ENCODE results near the gene LDLRAD3.

The LDLRAD3 gene

DNA sequence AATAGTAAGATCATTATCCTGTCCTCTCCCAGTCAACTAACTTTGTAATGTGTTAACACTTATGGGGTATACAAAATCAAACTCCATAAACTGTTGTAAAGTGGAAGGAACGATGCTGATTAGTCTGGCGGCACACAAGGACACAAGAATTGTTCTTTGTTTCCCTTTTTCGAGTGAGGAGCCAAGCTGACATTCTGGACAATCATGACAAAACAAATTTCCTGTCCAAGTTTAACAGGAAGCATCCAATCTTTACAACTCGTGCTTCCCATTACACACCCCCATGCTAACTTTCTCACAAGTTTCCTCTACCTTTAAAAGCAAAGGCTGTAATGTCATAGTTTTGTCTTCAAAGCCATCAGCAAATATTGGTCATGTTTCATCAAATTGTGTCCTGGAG, 20.4 kb upstream of the LDLRAD3 start:
- DNase-seq (no peak), ATAC-seq (ENCODE audit: insufficient read depth, low read depth) (no peak)
- H3K9ac ChIP-seq (ENCODE audit: low read depth, low read length), result no peak overlapping the region

DNA sequence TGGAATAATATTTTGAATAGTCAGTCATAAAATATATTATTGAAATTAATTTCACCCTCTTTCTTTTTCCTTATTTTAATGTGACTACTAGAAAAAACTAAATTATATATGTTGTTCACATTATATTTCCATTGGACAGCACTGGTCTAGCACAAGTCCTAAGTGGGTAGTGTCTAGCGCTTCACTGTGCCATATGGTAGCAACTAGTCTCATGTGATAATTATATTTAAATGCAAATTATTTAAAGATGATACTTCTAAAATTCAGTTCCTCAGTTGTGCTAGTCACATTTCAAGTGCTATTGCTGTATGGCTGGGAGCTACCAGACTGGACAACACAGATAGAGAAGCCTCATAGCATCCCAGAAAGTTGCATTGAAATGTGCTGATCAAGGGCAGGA, 19.1 kb upstream of the LDLRAD3 start:
- no peaks in the 10 kb centered on the region for H3K27me3 ChIP-seq (ENCODE audit: insufficient read depth, low read length, poor library complexity)
- H2AFZ ChIP-seq (ENCODE audit: low read depth, low read length), result no peak overlapping the region
- H3K4me2 ChIP-seq (ENCODE audit: insufficient read depth, low read length), result no peak overlapping the region
- DNase-seq (no peak), ATAC-seq (ENCODE audit: insufficient read depth, low read depth) (no peak)
- no peaks in the 10 kb centered on the region for H3K36me3 ChIP-seq (ENCODE audit: insufficient read depth, low read length)
- TF ChIP-seq EZH2 (IDR thresholded peaks at IDR 0.05; ENCODE audit: borderline replicate concordance, low read depth, low read length, severe bottlenecking), result no peak
- TF ChIP-seq, protein P1, sequence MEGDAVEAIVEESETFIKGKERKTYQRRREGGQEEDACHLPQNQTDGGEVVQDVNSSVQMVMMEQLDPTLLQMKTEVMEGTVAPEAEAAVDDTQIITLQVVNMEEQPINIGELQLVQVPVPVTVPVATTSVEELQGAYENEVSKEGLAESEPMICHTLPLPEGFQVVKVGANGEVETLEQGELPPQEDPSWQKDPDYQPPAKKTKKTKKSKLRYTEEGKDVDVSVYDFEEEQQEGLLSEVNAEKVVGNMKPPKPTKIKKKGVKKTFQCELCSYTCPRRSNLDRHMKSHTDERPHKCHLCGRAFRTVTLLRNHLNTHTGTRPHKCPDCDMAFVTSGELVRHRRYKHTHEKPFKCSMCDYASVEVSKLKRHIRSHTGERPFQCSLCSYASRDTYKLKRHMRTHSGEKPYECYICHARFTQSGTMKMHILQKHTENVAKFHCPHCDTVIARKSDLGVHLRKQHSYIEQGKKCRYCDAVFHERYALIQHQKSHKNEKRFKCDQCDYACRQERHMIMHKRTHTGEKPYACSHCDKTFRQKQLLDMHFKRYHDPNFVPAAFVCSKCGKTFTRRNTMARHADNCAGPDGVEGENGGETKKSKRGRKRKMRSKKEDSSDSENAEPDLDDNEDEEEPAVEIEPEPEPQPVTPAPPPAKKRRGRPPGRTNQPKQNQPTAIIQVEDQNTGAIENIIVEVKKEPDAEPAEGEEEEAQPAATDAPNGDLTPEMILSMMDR (IDR thresholded peaks at IDR 0.05; ENCODE audit: borderline replicate concordance, extremely low read depth, low read length, poor library complexity, severe bottlenecking), result no peak
- H3K9ac ChIP-seq (ENCODE audit: low read depth, low read length), result no peak overlapping the region
- no peaks in the 10 kb centered on the region for H3K4me1 ChIP-seq (ENCODE audit: insufficient read depth, low read length)
- no peaks in the 10 kb centered on the region for H4K20me1 ChIP-seq (ENCODE audit: insufficient read depth, low read length)
- H3K4me3 ChIP-seq (ENCODE audit: low read depth in 1 of 2, low read length in 2 of 2), result no peak overlapping the region
- H3K9me3 ChIP-seq (ENCODE audit: insufficient read depth, low read length, severe bottlenecking), result no peaks in the 10 kb centered on the region
- no peaks in the 10 kb centered on the region for H3K79me2 ChIP-seq (ENCODE audit: insufficient read depth, low read length)
- H3K27ac ChIP-seq (ENCODE audit: low read length), result no peak overlapping the region

More for the DNA sequence above, 20.4 kb upstream of the LDLRAD3 start:
- H3K36me3 ChIP-seq (ENCODE audit: insufficient read depth, low read length), result no peaks in the 10 kb centered on the region
- H3K4me3 ChIP-seq (ENCODE audit: low read depth in 1 of 2, low read length in 2 of 2), result no peak overlapping the region
- no peak overlapping the region for H3K27ac ChIP-seq (ENCODE audit: low read length)
- no peaks in the 10 kb centered on the region for H4K20me1 ChIP-seq (ENCODE audit: insufficient read depth, low read length)
- no peaks in the 10 kb centered on the region for H3K79me2 ChIP-seq (ENCODE audit: insufficient read depth, low read length)
- no peak for TF ChIP-seq EZH2 (IDR thresholded peaks at IDR 0.05; ENCODE audit: borderline replicate concordance, low read depth, low read length, severe bottlenecking)
- TF ChIP-seq, protein P1 (IDR thresholded peaks at IDR 0.05; ENCODE audit: borderline replicate concordance, extremely low read depth, low read length, poor library complexity, severe bottlenecking), result no peak
- no peak overlapping the region for H2AFZ ChIP-seq (ENCODE audit: low read depth, low read length)
- no peaks in the 10 kb centered on the region for H3K9me3 ChIP-seq (ENCODE audit: insufficient read depth, low read length, severe bottlenecking)
- no peaks in the 10 kb centered on the region for H3K4me1 ChIP-seq (ENCODE audit: insufficient read depth, low read length)
- no peaks in the 10 kb centered on the region for H3K27me3 ChIP-seq (ENCODE audit: insufficient read depth, low read length, poor library complexity)
- no peak overlapping the region for H3K4me2 ChIP-seq (ENCODE audit: insufficient read depth, low read length)

DNA sequence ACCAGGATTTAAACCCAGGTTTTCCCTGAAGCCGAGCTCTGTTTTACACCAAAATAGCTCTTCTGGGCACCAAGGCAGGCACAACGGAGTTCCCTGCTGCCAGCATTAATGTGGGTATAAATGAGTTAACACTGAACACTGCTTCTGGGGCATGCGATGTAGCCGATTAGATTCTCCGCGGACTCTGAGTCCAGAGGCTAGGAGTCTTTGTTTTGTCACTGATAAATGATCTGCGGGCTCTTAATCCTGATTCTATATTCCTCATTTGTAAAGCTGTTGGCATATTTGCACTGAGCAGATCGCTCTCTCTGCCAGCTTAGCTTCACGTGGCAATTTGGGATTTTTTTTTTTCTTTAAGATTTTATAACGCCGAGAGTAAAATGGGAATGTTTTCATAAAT, 16.8 kb upstream of the LDLRAD3 start:
- TF ChIP-seq, protein P1 (IDR thresholded peaks at IDR 0.05; ENCODE audit: borderline replicate concordance, extremely low read depth, low read length, poor library complexity, severe bottlenecking), result no peak
- TF ChIP-seq EZH2 (IDR thresholded peaks at IDR 0.05; ENCODE audit: borderline replicate concordance, low read depth, low read length, severe bottlenecking), result no peak
- H3K4me3 ChIP-seq (ENCODE audit: low read depth in 1 of 2, low read length in 2 of 2), result no peak overlapping the region
- no peaks in the 10 kb centered on the region for H3K79me2 ChIP-seq (ENCODE audit: insufficient read depth, low read length)
- no peaks in the 10 kb centered on the region for H3K9me3 ChIP-seq (ENCODE audit: insufficient read depth, low read length, severe bottlenecking)
- H3K4me1 ChIP-seq (ENCODE audit: insufficient read depth, low read length), result no peaks in the 10 kb centered on the region
- no peaks in the 10 kb centered on the region for H4K20me1 ChIP-seq (ENCODE audit: insufficient read depth, low read length)
- H3K27me3 ChIP-seq (ENCODE audit: insufficient read depth, low read length, poor library complexity), result peaks cover 4% of the 10 kb centered on the region
- no peak overlapping the region for H3K27ac ChIP-seq (ENCODE audit: low read length)
- no peak overlapping the region for H3K9ac ChIP-seq (ENCODE audit: low read depth, low read length)
- ATAC-seq (ENCODE audit: insufficient read depth, low read depth), result no peak
- no peak overlapping the region for H3K4me2 ChIP-seq (ENCODE audit: insufficient read depth, low read length)
- no peak for DNase-seq
- no peak overlapping the region for H2AFZ ChIP-seq (ENCODE audit: low read depth, low read length)
- H3K36me3 ChIP-seq (ENCODE audit: insufficient read depth, low read length), result no peaks in the 10 kb centered on the region

DNA sequence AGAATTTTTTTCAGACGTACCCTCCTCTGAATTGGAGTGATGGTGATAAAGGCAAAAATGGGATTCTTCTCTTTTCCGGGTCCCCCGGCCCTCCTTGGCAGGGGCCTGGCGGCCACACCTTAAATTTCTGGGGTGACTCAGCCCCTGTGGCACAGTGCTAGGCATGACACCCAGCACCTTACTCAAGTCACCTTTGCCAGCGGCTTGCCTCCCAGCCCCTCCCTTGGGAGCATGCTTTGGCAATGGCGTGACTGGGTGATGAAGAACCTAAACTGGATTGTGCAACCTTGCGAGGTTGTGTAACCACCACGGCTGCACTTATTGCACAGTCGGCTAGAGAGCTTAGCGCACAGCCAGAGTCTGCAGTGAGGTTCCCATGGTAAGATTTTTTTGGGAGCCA, 16.2 kb upstream of the LDLRAD3 start:
- DNase-seq (no peak), ATAC-seq (ENCODE audit: insufficient read depth, low read depth) (no peak)
- no peaks in the 10 kb centered on the region for H3K79me2 ChIP-seq (ENCODE audit: insufficient read depth, low read length)
- peaks cover 8% of the 10 kb centered on the region for H3K27me3 ChIP-seq (ENCODE audit: insufficient read depth, low read length, poor library complexity)
- no peak overlapping the region for H3K4me3 ChIP-seq (ENCODE audit: low read depth in 1 of 2, low read length in 2 of 2)
- H3K36me3 ChIP-seq (ENCODE audit: insufficient read depth, low read length), result no peaks in the 10 kb centered on the region
- no peak overlapping the region for H3K27ac ChIP-seq (ENCODE audit: low read length)
- no peaks in the 10 kb centered on the region for H3K4me1 ChIP-seq (ENCODE audit: insufficient read depth, low read length)
- TF ChIP-seq, protein P1 (IDR thresholded peaks at IDR 0.05; ENCODE audit: borderline replicate concordance, extremely low read depth, low read length, poor library complexity, severe bottlenecking), result no peak
- TF ChIP-seq EZH2 (IDR thresholded peaks at IDR 0.05; ENCODE audit: borderline replicate concordance, low read depth, low read length, severe bottlenecking), result no peak
- H3K4me2 ChIP-seq (ENCODE audit: insufficient read depth, low read length), result no peak overlapping the region
- no peak overlapping the region for H3K9ac ChIP-seq (ENCODE audit: low read depth, low read length)
- H3K9me3 ChIP-seq (ENCODE audit: insufficient read depth, low read length, severe bottlenecking), result no peaks in the 10 kb centered on the region
- H4K20me1 ChIP-seq (ENCODE audit: insufficient read depth, low read length), result no peaks in the 10 kb centered on the region
- H2AFZ ChIP-seq (ENCODE audit: low read depth, low read length), result no peak overlapping the region

Data from DND-41 (cell line).